HepG2 (cell line): ENCODE results near the gene IMMT. TPM values are rescaled to one million over a fixed set of nuclear protein-coding genes. Genes with fewer than 3 reads are reported as not detected.
A peak's percentile ranks its signal among the peaks of the same experiment; 100 is the strongest.

ENCODE experiments used
- CAMTA2 ChIP-seq: sonication (generic); formaldehyde crosslinking; IDR thresholded peaks from 2 replicates; pipeline ENCODE4 v1.4.0; 2020; ENCODE audit warnings: mild to moderate bottlenecking, missing genetic modification reagents, borderline replicate concordance
- CBX5 ChIP-seq: sonication (generic); formaldehyde crosslinking; IDR thresholded peaks from 2 replicates; pipeline ENCODE4 v1.4.0; 2020; ENCODE audit warnings: missing genetic modification reagents, borderline replicate concordance
- CEBPB ChIP-seq: IDR thresholded peaks from 2 replicates; pipeline ENCODE4 v1.6.1; 2011; ENCODE audit warnings: low read depth, low read length, improper control_type of control experiment, borderline replicate concordance
- CENPBD1 ChIP-seq: sonication (generic); formaldehyde crosslinking; IDR thresholded peaks from 2 replicates; pipeline ENCODE4 v1.8.0; 2022; ENCODE audit warnings: missing genetic modification reagents, low read depth, mild to moderate bottlenecking, borderline replicate concordance
- CHD4 ChIP-seq: fragments of 200-600 bp; sonication (generic); IDR thresholded peaks from 2 replicates; pipeline ENCODE4 v1.7.0; 2017; ENCODE audit warnings: mild to moderate bottlenecking, low read length, borderline replicate concordance
- CSRNP2 ChIP-seq: sonication (generic); formaldehyde crosslinking; conservative IDR thresholded peaks from 2 replicates; pipeline ENCODE4 v1.8.0; 2022; ENCODE audit warnings: low read depth, missing genetic modification reagents
- FOXO1 ChIP-seq: sonication (generic); formaldehyde crosslinking; IDR thresholded peaks from 2 replicates; pipeline ENCODE4 v1.4.0; 2020; ENCODE audit warnings: missing genetic modification reagents
- HNF1B ChIP-seq: sonication (generic); formaldehyde crosslinking; IDR thresholded peaks from 2 replicates; pipeline ENCODE4 v1.5.1; 2020; ENCODE audit warnings: mild to moderate bottlenecking, moderate library complexity, missing genetic modification reagents
- MYNN ChIP-seq: sonication (generic); formaldehyde crosslinking; IDR thresholded peaks from 2 replicates; pipeline ENCODE4 v1.4.0; 2020; ENCODE audit warnings: mild to moderate bottlenecking, low read depth, missing genetic modification reagents
- PAWR ChIP-seq: sonication (generic); formaldehyde crosslinking; IDR thresholded peaks from 2 replicates; pipeline ENCODE4 v1.4.0; 2020; ENCODE audit warnings: missing genetic modification reagents, mild to moderate bottlenecking, borderline replicate concordance
- PPARG ChIP-seq: conservative IDR thresholded peaks from 2 replicates; pipeline ENCODE4 v1.6.1; 2016; ENCODE audit warnings: missing biosample characterization, missing genetic modification reagents
- RFX5 ChIP-seq: IDR thresholded peaks from 2 replicates; pipeline ENCODE4 v1.6.1; 2011; ENCODE audit warnings: low read depth, low read length, improper control_type of control experiment
- SRSF9 ChIP-seq: fragments of 200-400 bp; formaldehyde crosslinking; IDR thresholded peaks from 2 replicates; pipeline ENCODE4 v1.6.1; 2018; ENCODE audit warnings: borderline replicate concordance, mild to moderate bottlenecking, low read depth, low read length; ENCODE audit not compliant: insufficient read depth, poor library complexity, severe bottlenecking
- TFDP1 ChIP-seq: IDR thresholded peaks from 2 replicates; pipeline ENCODE4 v1.6.1; 2016; ENCODE audit warnings: missing compliant biosample characterization, missing genetic modification reagents, borderline replicate concordance
- THAP9 ChIP-seq: sonication (generic); formaldehyde crosslinking; IDR thresholded peaks from 2 replicates; pipeline ENCODE4; 2020; ENCODE audit warnings: missing genetic modification reagents, mild to moderate bottlenecking, borderline replicate concordance
- ZNF12 ChIP-seq: sonication (generic); formaldehyde crosslinking; IDR thresholded peaks from 2 replicates; pipeline ENCODE4 v1.5.0; 2020; ENCODE audit warnings: missing genetic modification reagents
- ZNF34 ChIP-seq: sonication (generic); formaldehyde crosslinking; IDR thresholded peaks from 2 replicates; pipeline ENCODE4 v1.4.0; 2020; ENCODE audit warnings: mild to moderate bottlenecking, missing genetic modification reagents, borderline replicate concordance
- ZNF530 ChIP-seq: sonication (generic); formaldehyde crosslinking; IDR thresholded peaks from 2 replicates; pipeline ENCODE4 v1.5.0; 2020; ENCODE audit warnings: low read depth, mild to moderate bottlenecking, missing genetic modification reagents
- ZNF589 ChIP-seq: sonication (generic); formaldehyde crosslinking; conservative IDR thresholded peaks from 2 replicates; pipeline ENCODE4 v1.8.0; 2022; ENCODE audit warnings: mild to moderate bottlenecking, moderate library complexity, missing genetic modification reagents
- ZNF879 ChIP-seq: sonication (generic); formaldehyde crosslinking; IDR thresholded peaks from 2 replicates; pipeline ENCODE4 v1.8.1; 2023; ENCODE audit warnings: missing genetic modification reagents
- polyA plus RNA-seq, 8 experiments: library from polyadenylated mRNA; depleted of rRNA in 3 of 8; stranded (reverse) in 7 of 8; unstranded in 1 of 8; fragments of >200 nt; fragmentation: Illumina TruSeq in 4 of 8; extraction: Trizol in 4 of 8; gene quantifications; 2 replicates each; pipeline versions ENCODE4 v1.2.1 to v1.2.3, GENCODE V29; 2011 to 2016; ENCODE audit warnings: low read depth in 4 of 8, missing spikeins in 1 of 8, mixed read lengths in 1 of 8; ENCODE audit not compliant: insufficient read depth in 1 of 8
- total RNA-seq, 5 experiments: library from RNA; depleted of rRNA; stranded (reverse); fragments of >200 nt; fragmentation: Illumina TruSeq; extraction: Trizol; gene quantifications; 2 replicates each; pipeline ENCODE4 v1.2.3, GENCODE V29; 2016; ENCODE audit warnings: low read depth in 1 of 5

Gene IMMT
- total and polyA plus RNA-seq, 2 of the 13 experiments (the other 11 are each of a cell fraction or from before 2014, with no cell fraction given) = 63.5 to 119 TPM

- peak; percentile 33; the same call in 1 of the 2 replicates for TF ChIP-seq PPARG (CRISPR knock-in tag)
- no peak for TF ChIP-seq CBX5 (CRISPR knock-in tag)
- peak; percentile 92 for TF ChIP-seq THAP9 (CRISPR knock-in tag)
- peak; percentile 98; the same call in 1 of the 2 replicates for TF ChIP-seq PAWR (CRISPR knock-in tag)
- TF ChIP-seq RFX5 = peak; percentile 82; the same call in 1 of the 2 replicates
- TF ChIP-seq ZNF12 (CRISPR knock-in tag) = peak; percentile 56; the same call in 1 of the 2 replicates
- TF ChIP-seq TFDP1 (CRISPR knock-in tag) = peak; percentile 90
- TF ChIP-seq CHD4 = no peak
- TF ChIP-seq CEBPB = peak; percentile 69; the same call in 1 of the 2 replicates
- TF ChIP-seq MYNN = no peak; the same call in none of the 2 replicates
- TF ChIP-seq ZNF589 (CRISPR knock-in tag) = peak; percentile 62
- peak; percentile 92 for TF ChIP-seq CAMTA2 (CRISPR knock-in tag)
- 0 out of 2 replicates have a peak, but pooled peaks have one; percentile 83 for TF ChIP-seq ZNF530
- TF ChIP-seq CENPBD1 = no peak; the same call in 1 of the 2 replicates
- peak; percentile 93; the same call in 1 of the 2 replicates for TF ChIP-seq ZNF34 (CRISPR knock-in tag)
- peak; percentile 93 for TF ChIP-seq HNF1B (CRISPR knock-in tag)
- peak; percentile 53 for TF ChIP-seq FOXO1 (CRISPR knock-in tag)
- TF ChIP-seq SRSF9 = no peak
- no peak for TF ChIP-seq CSRNP2 (CRISPR knock-in tag)
- TF ChIP-seq ZNF879 (CRISPR knock-in tag) = 0 out of 2 replicates have a peak, but pooled peaks have one; percentile 33
Measured at GRCh38 chr2:86195055-86195807, at the start of gene IMMT (continued).
